HG03097 (cell line): ENCODE results near the gene MRPL49.
"Not testable (repeated sequence)": the region's sequence is repeated elsewhere in the genome, so short reads cannot be mapped to it uniquely, and the experiment has no call there.

Experiments
- ATAC-seq: cut with Tn5 transposase; IDR thresholded peaks from one replicate; pipeline ENCODE4 v1.9.1; 2021; ENCODE audit not compliant: unreplicated experiment, low FRiP score

Gene MRPL49

GRCh38 chr11:65160643-65161042 lies 38.5 kb downstream of the MRPL49 start:
- no peak for ATAC-seq

GRCh38 chr11:65163684-65164083 lies 41.6 kb downstream of the MRPL49 start:
- ATAC-seq, result no peak

GRCh38 chr11:65165410-65166317 lies 43.5 kb downstream of the MRPL49 start:
- ATAC-seq, result no peak

- ATAC-seq, result no peak
Observed at GRCh38 chr11:65166893-65167292, 44.8 kb downstream of the MRPL49 start.

- ATAC-seq, result no peak
Observed at GRCh38 chr11:65167656-65168055, 45.5 kb downstream of the MRPL49 start.

GRCh38 chr11:65169164-65169641 lies 47.1 kb downstream of the MRPL49 start:
- no peak for ATAC-seq

GRCh38 chr11:65170058-65170534 lies 48.0 kb downstream of the MRPL49 start, which contains the start of gene SPDYC:
SPDYC (plus strand) TSS chr11:65170233; CDS start chr11:65171358, 1,125 bp downstream.
- no peak for ATAC-seq

- no peak for ATAC-seq
Observed at GRCh38 chr11:65172600-65172999, 50.5 kb downstream of the MRPL49 start.

- ATAC-seq, result not testable (repeated sequence)
Observed at GRCh38 chr11:65174571-65175010, 52.5 kb downstream of the MRPL49 start.
